ENCODE measurements around the gene EXTL2.

DNA sequence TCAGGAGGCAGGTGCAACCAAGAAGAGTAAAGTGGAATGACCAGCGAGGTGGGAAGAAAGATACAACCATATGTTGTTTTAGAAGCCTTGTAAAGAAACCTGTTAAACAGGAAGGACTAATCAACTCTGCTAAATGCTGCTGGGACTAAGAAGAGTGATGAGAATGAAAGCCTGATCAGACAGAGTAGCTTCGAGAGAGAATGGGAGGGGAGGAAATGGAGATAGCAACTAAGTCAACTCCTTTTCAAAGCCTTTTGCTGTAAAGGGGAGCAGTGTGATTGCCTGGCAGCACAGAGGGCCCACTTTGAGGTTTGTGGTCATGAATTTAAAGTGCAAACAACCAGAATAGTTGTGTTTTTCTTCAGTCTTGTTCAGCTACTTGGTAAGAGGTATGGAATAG lies 32.6 kb upstream of the EXTL2 start:
- TF ChIP-seq EZH2 (IDR thresholded peaks at IDR 0.05; ENCODE audit: insufficient read depth, poor library complexity, severe bottlenecking) (no peak), EZH2phosphoT487 (IDR thresholded peaks at IDR 0.05; ENCODE audit: insufficient read depth, low read depth) (no peak)
